Lower lobe of right lung (tissue), 2 donors: Measurements from ENCODE around the gene CFAP20DC. TPM values are rescaled to one million over a fixed set of nuclear protein-coding genes. Genes with fewer than 3 reads are reported as not detected.

ENCODE experiments used
- ATAC-seq, 2 donors: fragments of 200-7000 bp; cut with Tn5 transposase; one replicate each; pipeline ENCODE4 v1.9.1; 2020 to 2022; ENCODE audit warnings: mild to moderate bottlenecking in 2 of 2, moderate library complexity in 2 of 2
- DNase-seq: peaks from one replicate; pipeline ENCODE4 v3.0.0-alpha.2; 2020
- H3K27ac ChIP-seq: fragments of 200-600 bp; one replicate; pipeline ENCODE4 v1.8.0; 2022
- H3K27me3 ChIP-seq: fragments of 200-600 bp; one replicate; pipeline ENCODE4 v1.8.0; 2022; ENCODE audit warnings: low read depth
- H3K36me3 ChIP-seq: fragments of 200-600 bp; one replicate; pipeline ENCODE4 v1.8.0; 2022; ENCODE audit warnings: mild to moderate bottlenecking
- H3K4me1 ChIP-seq: fragments of 200-600 bp; one replicate; pipeline ENCODE4 v1.8.0; 2022
- H3K4me3 ChIP-seq: fragments of 200-600 bp; one replicate; pipeline ENCODE4 v1.8.0; 2022; ENCODE audit warnings: mild to moderate bottlenecking
- H3K9me3 ChIP-seq: fragments of 200-600 bp; one replicate; pipeline ENCODE4 v1.8.0; 2022
- intact Hi-C: fragments of 100-400 bp; cut with DNase I; formaldehyde crosslinking; loops from one replicate; pipeline ENCODE4 v1.11.0; 2022
- total RNA-seq: library from RNA; stranded (reverse); fragmentation: NEBNext Ultra II Directional; extraction: Animal tissue kit (Norgen Biotek cat#: 25700); gene quantifications from one replicate; pipeline ENCODE4 v1.2.1, GENCODE V29; 2021
- TF ChIP-seq, protein P1 (sequence below): fragments of 200-600 bp; IDR thresholded peaks from one replicate; pipeline ENCODE4 v1.8.0; 2022; ENCODE audit warnings: antibody characterized with exemption, mild to moderate bottlenecking
- donor health status: DM: no; HTN: yes; CAD: no; lungs with severe emphysema.

CFAP20DC gene
- total RNA-seq, 1 donor from 2014 or later: 0.71 TPM

GRCh38 chr3:58749948-58750347 is 299.9 kb downstream of the CFAP20DC start:
- H3K27ac ChIP-seq: no peak overlapping the region
- H3K36me3 ChIP-seq: no peaks in the 10 kb centered on the region
- H3K4me1 ChIP-seq: no peaks in the 10 kb centered on the region
- DNase-seq (no peak), ATAC-seq (no peak)
- no peaks in the 10 kb centered on the region for H3K27me3 ChIP-seq
- H3K9me3 ChIP-seq: no peaks in the 10 kb centered on the region
- no peak overlapping the region for H3K4me3 ChIP-seq
- intact Hi-C loops: no loop called here
- TF ChIP-seq, protein P1, sequence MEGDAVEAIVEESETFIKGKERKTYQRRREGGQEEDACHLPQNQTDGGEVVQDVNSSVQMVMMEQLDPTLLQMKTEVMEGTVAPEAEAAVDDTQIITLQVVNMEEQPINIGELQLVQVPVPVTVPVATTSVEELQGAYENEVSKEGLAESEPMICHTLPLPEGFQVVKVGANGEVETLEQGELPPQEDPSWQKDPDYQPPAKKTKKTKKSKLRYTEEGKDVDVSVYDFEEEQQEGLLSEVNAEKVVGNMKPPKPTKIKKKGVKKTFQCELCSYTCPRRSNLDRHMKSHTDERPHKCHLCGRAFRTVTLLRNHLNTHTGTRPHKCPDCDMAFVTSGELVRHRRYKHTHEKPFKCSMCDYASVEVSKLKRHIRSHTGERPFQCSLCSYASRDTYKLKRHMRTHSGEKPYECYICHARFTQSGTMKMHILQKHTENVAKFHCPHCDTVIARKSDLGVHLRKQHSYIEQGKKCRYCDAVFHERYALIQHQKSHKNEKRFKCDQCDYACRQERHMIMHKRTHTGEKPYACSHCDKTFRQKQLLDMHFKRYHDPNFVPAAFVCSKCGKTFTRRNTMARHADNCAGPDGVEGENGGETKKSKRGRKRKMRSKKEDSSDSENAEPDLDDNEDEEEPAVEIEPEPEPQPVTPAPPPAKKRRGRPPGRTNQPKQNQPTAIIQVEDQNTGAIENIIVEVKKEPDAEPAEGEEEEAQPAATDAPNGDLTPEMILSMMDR: no peak

DNA sequence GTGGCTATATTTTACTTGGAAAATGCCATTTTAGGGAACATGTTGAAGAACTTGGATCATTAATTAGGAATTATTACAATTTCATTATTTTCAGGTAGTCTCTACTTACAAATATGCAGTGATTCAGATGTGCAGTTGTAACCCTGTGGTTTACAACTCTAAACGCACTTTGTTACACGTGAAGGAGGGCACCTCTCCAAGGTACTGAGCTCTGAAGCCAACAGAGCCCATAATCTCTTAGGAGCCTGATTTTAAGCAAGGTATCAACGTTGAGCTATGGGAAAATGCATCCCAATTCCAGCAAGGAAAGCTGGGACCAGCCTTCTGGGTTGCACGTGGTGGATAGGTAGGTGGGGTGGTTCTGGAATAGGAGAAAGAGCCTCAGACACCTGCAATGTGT is 301.8 kb downstream of the CFAP20DC start:
- intact Hi-C loops: no loop called here
- Histone ChIP-seq H3K27me3 (no peaks in the 10 kb centered on the region), H3K27ac (no peak overlapping the region), H3K4me1 (no peaks in the 10 kb centered on the region), H3K9me3 (no peaks in the 10 kb centered on the region), H3K36me3 (no peaks in the 10 kb centered on the region), H3K4me3 (no peak overlapping the region)
- TF ChIP-seq, protein P1: no peak
- ATAC-seq: no peak
- no peak for DNase-seq

DNA sequence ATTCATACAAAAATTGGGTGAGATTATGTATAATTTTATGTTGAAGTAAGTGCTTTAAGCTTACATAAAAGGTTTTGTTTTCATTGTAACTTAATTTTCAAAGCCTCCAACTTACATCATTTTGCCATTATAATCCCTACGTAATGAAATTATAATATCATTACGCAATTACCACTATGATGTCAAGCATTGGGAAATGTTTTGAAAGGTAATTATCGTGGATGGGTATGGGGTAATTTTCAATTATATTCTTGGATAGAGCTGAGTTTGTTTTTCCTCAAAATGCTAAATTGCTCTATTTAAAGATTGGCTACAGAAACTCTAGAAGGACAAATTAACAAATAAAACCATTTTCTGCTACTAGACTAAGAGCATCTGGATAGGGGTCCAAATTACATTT is 303.1 kb downstream of the CFAP20DC start:
- Histone ChIP-seq H3K4me1 (no peaks in the 10 kb centered on the region), H3K36me3 (no peaks in the 10 kb centered on the region), H3K27me3 (no peaks in the 10 kb centered on the region), H3K27ac (no peak overlapping the region), H3K9me3 (no peaks in the 10 kb centered on the region), H3K4me3 (no peak overlapping the region)
- intact Hi-C loops: no loop called here
- ATAC-seq (no peak), DNase-seq (no peak)
- TF ChIP-seq, protein P1: no peak

GRCh38 chr3:58743296-58743695 is 306.5 kb downstream of the CFAP20DC start:
- Histone ChIP-seq H3K27me3 (no peaks in the 10 kb centered on the region), H3K27ac (no peak overlapping the region), H3K36me3 (no peaks in the 10 kb centered on the region), H3K9me3 (no peaks in the 10 kb centered on the region), H3K4me1 (no peaks in the 10 kb centered on the region), H3K4me3 (no peak overlapping the region)
- ATAC-seq: no peak
- no peak for DNase-seq
- TF ChIP-seq, protein P1: no peak
- intact Hi-C loops: no loop called here

DNA sequence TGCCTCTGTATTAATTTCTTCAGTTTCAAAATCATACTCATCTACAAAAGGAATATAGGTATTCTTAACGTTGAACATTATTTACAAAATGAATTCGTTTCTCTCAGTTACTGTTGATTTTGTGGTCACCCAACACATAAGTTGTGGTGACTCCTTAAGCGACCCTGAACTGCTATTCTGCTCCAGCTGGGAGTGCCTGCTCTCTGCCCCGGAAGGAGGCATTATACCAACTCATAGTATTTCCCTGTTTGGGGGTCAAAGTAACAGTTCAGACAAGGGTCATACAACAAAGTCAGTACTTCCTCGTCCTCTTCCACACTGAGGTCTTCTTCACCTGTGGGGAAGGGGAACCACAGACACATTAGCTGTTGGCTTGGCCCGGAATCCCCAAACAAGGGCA is 307.6 kb downstream of the CFAP20DC start:
- H3K36me3 ChIP-seq: no peaks in the 10 kb centered on the region
- ATAC-seq (no peak), DNase-seq (no peak)
- TF ChIP-seq, protein P1: no peak
- H3K27ac ChIP-seq: no peak overlapping the region
- no peaks in the 10 kb centered on the region for H3K4me1 ChIP-seq
- intact Hi-C loops: no loop called here
- H3K9me3 ChIP-seq: no peaks in the 10 kb centered on the region
- no peaks in the 10 kb centered on the region for H3K27me3 ChIP-seq
- no peak overlapping the region for H3K4me3 ChIP-seq

DNA sequence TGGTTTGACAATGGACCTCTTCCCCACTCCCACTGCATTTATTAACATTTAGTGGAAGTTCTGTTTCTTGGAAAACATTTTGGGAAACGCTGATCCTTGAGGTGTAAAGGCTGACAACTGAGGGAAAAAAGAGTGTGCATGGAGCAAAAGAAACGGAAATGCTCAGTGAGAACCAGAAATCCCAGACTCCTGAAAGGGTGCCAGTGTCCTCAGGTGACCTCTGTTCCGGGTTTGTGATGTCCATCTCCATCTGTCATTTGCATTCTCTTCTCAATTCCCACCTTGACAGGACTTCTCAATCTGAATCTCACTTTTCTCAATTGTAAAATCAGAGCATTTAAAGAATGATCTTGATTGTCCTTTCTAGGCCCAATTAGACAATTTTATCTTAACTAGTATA is 312.2 kb downstream of the CFAP20DC start:
- no peak overlapping the region for H3K4me3 ChIP-seq

More for the DNA sequence above, 312.2 kb downstream of the CFAP20DC start:
- no peak for ATAC-seq
- no peaks in the 10 kb centered on the region for H3K9me3 ChIP-seq
- H3K27ac ChIP-seq: no peak overlapping the region
- H3K4me1 ChIP-seq: no peaks in the 10 kb centered on the region
- no peaks in the 10 kb centered on the region for H3K36me3 ChIP-seq
- TF ChIP-seq, protein P1: no peak
- intact Hi-C loops: no loop called here
- H3K27me3 ChIP-seq: no peaks in the 10 kb centered on the region
- no peak for DNase-seq
